Fibroblast of lung (primary cell): ENCODE data around the gene ZDHHC12.

ENCODE experiments used
- CTCF ChIP-seq, 2 donors: IDR thresholded peaks in 1 of 2; conservative IDR thresholded peaks in 1 of 2; 1 replicate in 1 of 2; 2 replicates in 1 of 2; pipeline ENCODE4 v1.5.1; 2011 to 2012; ENCODE audit warnings: low read length in 2 of 2, control low read depth in 1 of 2, inconsistent platforms in 1 of 2, low read depth in 1 of 2, mild to moderate bottlenecking in 1 of 2
- EZH2 ChIP-seq: IDR thresholded peaks from 2 replicates; pipeline ENCODE4 v1.5.1; 2012; ENCODE audit warnings: low read length, control low read depth, mild to moderate bottlenecking; ENCODE audit errors: missing control alignments

GRCh38 chr9:128728298-128728697 lies 4.4 kb upstream of the ZDHHC12 start:
- TF ChIP-seq CTCF (conservative IDR thresholded peaks at IDR 0.05 in 1 of 2, IDR thresholded peaks at IDR 0.05 in 1 of 2; ENCODE audit: low read depth in 1 of 2, low read length in 2 of 2) = no peak
- no peak for TF ChIP-seq EZH2
